Measurements from ENCODE around the gene ADAP2.

The ADAP2 gene

GRCh38 chr17:30920683-30921543 lies 832 bp upstream of the ADAP2 start:
- no peak for TF ChIP-seq CTCF (IDR thresholded peaks at IDR 0.05; ENCODE audit: insufficient read depth, low read length, missing control alignments)

GRCh38 chr17:30922235-30923030 lies 688 bp downstream of the ADAP2 start:
- peak overlapping the region; percentile 29 for H3K4me3 ChIP-seq (ENCODE audit: low read depth, low read length)
- POLR2A ChIA-PET: no interaction called here
- no peak for TF ChIP-seq CTCF (IDR thresholded peaks at IDR 0.05; ENCODE audit: insufficient read depth, low read length, missing control alignments)
- CTCF ChIA-PET: no interaction called here
- no peak for DNase-seq (ENCODE audit: low read depth, low spot score)

More at GRCh38 chr17:30920683-30921543, 832 bp upstream of the ADAP2 start:
- DNase-seq (ENCODE audit: low read depth, low spot score): no peak
- POLR2A ChIA-PET: no interaction called here
- CTCF ChIA-PET: no interaction called here
- H3K4me3 ChIP-seq (ENCODE audit: low read depth, low read length): no peak overlapping the region

GRCh38 chr17:30924341-30924740 lies 2.6 kb downstream of the ADAP2 start:
- DNase-seq (ENCODE audit: low read depth, low spot score): no peak
- H3K4me3 ChIP-seq (ENCODE audit: low read depth, low read length): no peak overlapping the region
- CTCF ChIA-PET: interaction anchor here (1.2 kb wide), 1 partner anchor 9 kb away, joined by 3 read pairs; no protein-coding TSS in a partner anchor
- POLR2A ChIA-PET: no interaction called here
- TF ChIP-seq CTCF (IDR thresholded peaks at IDR 0.05; ENCODE audit: insufficient read depth, low read length, missing control alignments): no peak

- no peak overlapping the region for H3K4me3 ChIP-seq (ENCODE audit: low read depth, low read length)
- CTCF ChIA-PET: interaction anchor here (0.9 kb wide), 1 partner anchor 9 kb away, joined by 3 read pairs; no protein-coding TSS in a partner anchor
- no peak for TF ChIP-seq CTCF (IDR thresholded peaks at IDR 0.05; ENCODE audit: insufficient read depth, low read length, missing control alignments)
- POLR2A ChIA-PET: no interaction called here
- DNase-seq (ENCODE audit: low read depth, low spot score): no peak
Measured at GRCh38 chr17:30926516-30926915, 4.8 kb downstream of the ADAP2 start.

- no peak for TF ChIP-seq CTCF (IDR thresholded peaks at IDR 0.05; ENCODE audit: insufficient read depth, low read length, missing control alignments)
- POLR2A ChIA-PET: no interaction called here
- no peak overlapping the region for H3K4me3 ChIP-seq (ENCODE audit: low read depth, low read length)
- CTCF ChIA-PET: interaction anchor here (1.0 kb wide), 1 partner anchor 43 kb away, joined by 3 read pairs; the partner anchor contains the start of gene RNF135
- DNase-seq (ENCODE audit: low read depth, low spot score): no peak
Measured at GRCh38 chr17:30927756-30928155, 6.0 kb downstream of the ADAP2 start.

GRCh38 chr17:30928584-30928983 lies 6.8 kb downstream of the ADAP2 start:
- CTCF ChIA-PET: interaction anchor here (1.0 kb wide), 2 partner anchors 42 to 288 kb away, joined by 3 read pairs; partner anchors contain the start of gene RNF135
- TF ChIP-seq CTCF (IDR thresholded peaks at IDR 0.05; ENCODE audit: insufficient read depth, low read length, missing control alignments): no peak
- DNase-seq (ENCODE audit: low read depth, low spot score): no peak
- H3K4me3 ChIP-seq (ENCODE audit: low read depth, low read length): no peak overlapping the region
- POLR2A ChIA-PET: no interaction called here

Measured in AG04449 (cell line).